Activated CD4-positive, alpha-beta T cell treated with anti-CD3 and anti-CD28 coated beads, Interleukin-2, amount 50 U/mL, for 48 hours (primary cell): Measurements from ENCODE around the gene CAPSL.
"Not testable (repeated sequence)": the region's sequence is repeated elsewhere in the genome, so short reads cannot be mapped to it uniquely, and the experiment has no call there.

Source experiments
- DNase-seq, 2 experiments: peaks; one replicate each; pipeline ENCODE4 v3.0.0-alpha.2; 2020

Gene CAPSL

GRCh38 chr5:35938568-35939227 is at the start of gene CAPSL:
TSS of gene CAPSL (minus strand) at chr5:35938622. CDS start at chr5:35921120, 17,502 bp downstream.
- no peak for DNase-seq

- DNase-seq = no peak
These were observed 49.4 kb upstream of the CAPSL start for GRCh38 chr5:35987776-35988175.

- DNase-seq = no peak
These were observed 41.3 kb upstream of the CAPSL start for GRCh38 chr5:35979715-35980114.

GRCh38 chr5:35976859-35977258 is 38.4 kb upstream of the CAPSL start:
- DNase-seq = not testable (repeated sequence)

- no peak for DNase-seq
These were observed 36.1 kb upstream of the CAPSL start for GRCh38 chr5:35974570-35974969.

- no peak for DNase-seq
These were observed 33.4 kb upstream of the CAPSL start for GRCh38 chr5:35971878-35972210.

- no peak for DNase-seq
These were observed 32.9 kb upstream of the CAPSL start for GRCh38 chr5:35971186-35971877.

- peak in 1 of 2 experiments; percentile 15 for DNase-seq
These were observed 25.0 kb upstream of the CAPSL start for GRCh38 chr5:35963381-35963843.

GRCh38 chr5:35960328-35960727 is 21.9 kb upstream of the CAPSL start:
- DNase-seq = no peak

- DNase-seq = no peak
These were observed 18.0 kb upstream of the CAPSL start for GRCh38 chr5:35956429-35956828.

- no peak for DNase-seq
These were observed 15.8 kb upstream of the CAPSL start for GRCh38 chr5:35954175-35954574.

GRCh38 chr5:35947085-35947484 is 8.7 kb upstream of the CAPSL start:
- DNase-seq = no peak

- DNase-seq = no peak
These were observed 1.2 kb upstream of the CAPSL start for GRCh38 chr5:35939639-35940038.

- DNase-seq = peak; percentile 62 to 73
These were observed 11.9 kb downstream of the CAPSL start for GRCh38 chr5:35926389-35927051.

GRCh38 chr5:35924950-35925722 is 13.3 kb downstream of the CAPSL start:
- peak; percentile 86 to 91 for DNase-seq

- peak in 1 of 2 experiments; percentile 24 for DNase-seq
These were observed 14.1 kb downstream of the CAPSL start for GRCh38 chr5:35924122-35924949.

- DNase-seq = no peak
These were observed 16.0 kb downstream of the CAPSL start for GRCh38 chr5:35922468-35922867.

- DNase-seq = no peak
These were observed 16.5 kb downstream of the CAPSL start for GRCh38 chr5:35921930-35922329.

GRCh38 chr5:35920890-35921289 is 17.5 kb downstream of the CAPSL start:
- DNase-seq = no peak

GRCh38 chr5:35919191-35919590 is 19.2 kb downstream of the CAPSL start:
- DNase-seq = peak in 1 of 2 experiments; percentile 31

GRCh38 chr5:35908814-35909213 is 29.6 kb downstream of the CAPSL start:
- DNase-seq = no peak

GRCh38 chr5:35908228-35908627 is 30.2 kb downstream of the CAPSL start:
- DNase-seq = no peak
